Type B pancreatic cell (in vitro differentiated cells): ENCODE data around the gene SYN1. TPM values are rescaled to one million over a fixed set of nuclear protein-coding genes. Genes with fewer than 3 reads are reported as not detected.

Experiments
- DNase-seq: peaks from one replicate; pipeline ENCODE4 v3.0.0; 2021; ENCODE audit warnings: mixed read lengths; ENCODE audit not compliant: unreplicated experiment; ENCODE audit errors: extremely low spot score
- H3K27ac Mint-ChIP-seq: 2 replicates; pipeline ENCODE4 v1.8.0; 2021; ENCODE audit warnings: mild to moderate bottlenecking, mixed read lengths
- H3K27me3 Mint-ChIP-seq: 2 replicates; pipeline ENCODE4 v1.8.0; 2021; ENCODE audit warnings: mixed read lengths
- H3K36me3 Mint-ChIP-seq: 2 replicates; pipeline ENCODE4 v1.8.0; 2021; ENCODE audit warnings: mixed read lengths
- H3K4me1 Mint-ChIP-seq: one replicate; pipeline ENCODE4 v1.8.0; 2021; ENCODE audit warnings: mixed read lengths; ENCODE audit not compliant: unreplicated experiment
- H3K4me3 Mint-ChIP-seq: 2 replicates; pipeline ENCODE4 v1.8.0; 2021; ENCODE audit warnings: mild to moderate bottlenecking, mixed read lengths
- H3K9me3 Mint-ChIP-seq: 2 replicates; pipeline ENCODE4 v1.8.0; 2021; ENCODE audit warnings: mixed read lengths
- CTCF ChIP-seq: fragments of 200-600 bp; sonication (generic); conservative IDR thresholded peaks from 2 replicates; pipeline ENCODE4 v1.5.0; 2021; ENCODE audit warnings: antibody characterized with exemption, mild to moderate bottlenecking
- total RNA-seq: library from RNA; stranded (reverse); gene quantifications from 2 replicates; pipeline ENCODE4 v1.2.1, GENCODE V29; 2021; ENCODE audit warnings: low replicate concordance

Gene SYN1
- total RNA-seq, 1 donor from 2014 or later = 4.2 TPM

- no peak overlapping the region for H3K4me3 Mint-ChIP-seq
- TF ChIP-seq CTCF = no peak
- no peak for DNase-seq
- peaks cover 5% of the 10 kb centered on the region for H3K36me3 Mint-ChIP-seq
- H3K4me1 Mint-ChIP-seq = peaks cover 5% of the 10 kb centered on the region
- no peaks in the 10 kb centered on the region for H3K27me3 Mint-ChIP-seq
- H3K27ac Mint-ChIP-seq = no peak overlapping the region
- H3K9me3 Mint-ChIP-seq = no peaks in the 10 kb centered on the region
Measured at GRCh38 chrX:47584714-47585113, 34.9 kb downstream of the SYN1 start.

DNA sequence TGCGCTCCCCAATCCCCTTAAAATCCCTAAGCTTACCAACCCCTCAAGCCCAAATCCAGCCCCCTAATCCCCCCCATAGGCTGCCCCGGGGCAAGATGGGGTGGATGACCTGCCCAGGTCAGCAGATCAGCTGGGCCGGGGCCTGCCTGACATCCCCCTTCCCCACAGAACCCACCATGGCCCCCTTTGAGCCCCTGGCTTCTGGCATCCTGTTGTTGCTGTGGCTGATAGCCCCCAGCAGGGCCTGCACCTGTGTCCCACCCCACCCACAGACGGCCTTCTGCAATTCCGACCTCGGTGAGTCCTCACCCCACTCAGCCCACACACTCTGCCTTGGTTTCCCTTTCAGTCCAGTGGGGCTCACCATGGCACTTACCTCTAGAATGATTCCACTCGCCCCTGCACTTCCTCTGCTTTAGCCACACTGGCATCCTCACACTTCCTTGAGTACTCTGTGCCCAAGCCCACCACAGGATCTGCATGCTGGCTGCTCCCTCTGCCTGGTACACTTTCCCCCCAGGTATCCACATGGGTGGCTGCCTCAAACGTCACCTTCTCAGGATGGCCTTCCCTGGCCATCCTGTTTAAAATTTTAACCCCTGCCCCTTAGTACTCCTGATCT is 36.3 kb downstream of the SYN1 start:
- no peaks in the 10 kb centered on the region for H3K9me3 Mint-ChIP-seq
- H3K27me3 Mint-ChIP-seq = no peaks in the 10 kb centered on the region
- no peak for DNase-seq
- H3K4me3 Mint-ChIP-seq = peak overlapping the region; percentile 38
- peaks cover 5% of the 10 kb centered on the region for H3K4me1 Mint-ChIP-seq
- no peak for TF ChIP-seq CTCF
- no peak overlapping the region for H3K27ac Mint-ChIP-seq
- H3K36me3 Mint-ChIP-seq = peaks cover 5% of the 10 kb centered on the region

DNA sequence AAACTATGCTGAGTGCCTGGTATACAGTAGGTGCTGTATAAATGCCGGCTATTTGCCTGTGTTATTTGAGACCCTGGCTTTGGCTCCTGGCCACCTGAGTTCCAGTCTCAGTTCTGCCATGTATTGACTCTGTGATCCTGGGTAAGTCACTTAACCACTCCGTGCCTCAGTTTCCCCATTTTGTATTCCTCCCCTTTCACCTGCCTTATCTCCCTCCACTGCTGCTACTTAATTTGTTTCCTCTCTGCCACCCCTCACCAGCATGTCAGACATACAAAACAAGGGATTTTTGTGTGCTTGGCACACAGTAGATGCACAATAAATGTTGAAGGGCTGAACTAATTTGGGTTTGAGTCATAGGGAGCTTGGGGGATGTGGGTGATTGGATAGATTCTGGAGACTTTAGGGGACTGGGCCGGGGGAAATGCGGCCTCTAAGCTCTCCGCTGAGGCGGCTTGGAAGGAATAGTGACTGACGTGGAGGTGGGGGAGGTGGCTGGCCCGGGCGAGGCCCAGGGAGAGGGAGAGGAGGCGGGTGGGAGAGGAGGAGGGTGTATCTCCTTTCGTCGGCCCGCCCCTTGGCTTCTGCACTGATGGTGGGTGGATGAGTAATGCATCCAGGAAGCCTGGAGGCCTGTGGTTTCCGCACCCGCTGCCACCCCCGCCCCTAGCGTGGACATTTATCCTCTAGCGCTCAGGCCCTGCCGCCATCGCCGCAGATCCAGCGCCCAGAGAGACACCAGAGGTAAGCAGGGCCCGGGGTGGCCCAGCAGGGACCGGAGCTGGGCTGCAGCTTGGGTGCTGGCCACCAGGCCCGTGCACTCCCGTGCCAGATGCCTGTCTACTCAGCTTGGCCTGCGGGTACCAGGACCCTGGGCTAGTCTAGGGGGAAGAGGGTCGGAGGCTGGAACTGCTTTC is 37.7 kb downstream of the SYN1 start, which contains the start of gene TIMP1:
Gene TIMP1, plus strand, starts transcription at position 706 of the 917 bp plus-strand sequence. CDS start 980 bp downstream, outside the sequence.
- peaks cover 11% of the 10 kb centered on the region for H3K4me1 Mint-ChIP-seq
- H3K4me3 Mint-ChIP-seq = peak within 1 kb of the TSS; percentile 71
- TF ChIP-seq CTCF = no peak
- H3K9me3 Mint-ChIP-seq = no peaks in the 10 kb centered on the region
- H3K36me3 Mint-ChIP-seq = peaks cover 9% of the 10 kb centered on the region
- DNase-seq = peak; percentile 81
- H3K27me3 Mint-ChIP-seq = peaks cover 4% of the 10 kb centered on the region
- peak within 1 kb of the TSS; percentile 10 for H3K27ac Mint-ChIP-seq

DNA sequence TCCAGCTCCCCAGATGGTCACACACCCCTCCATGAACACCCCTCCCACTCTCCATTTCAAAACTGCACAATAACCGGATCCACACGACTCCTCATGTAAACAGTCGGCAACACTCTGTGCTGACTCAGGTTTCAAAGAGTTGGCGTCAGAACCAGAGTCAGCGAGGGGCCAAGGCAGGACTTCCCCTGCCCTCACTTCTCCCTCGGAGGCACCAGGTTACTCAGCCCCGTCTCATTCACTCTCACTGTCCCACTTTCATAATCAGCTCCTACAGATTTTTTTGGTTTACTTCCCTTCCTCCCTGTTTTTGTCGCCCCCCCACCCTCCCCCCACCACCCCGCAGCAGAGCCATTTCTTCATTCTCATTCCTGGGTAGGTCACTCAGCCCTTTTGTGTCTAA is 40.1 kb downstream of the SYN1 start:
- DNase-seq = no peak
- Mint-ChIP-seq H3K36me3 (peaks cover 9% of the 10 kb centered on the region), H3K27me3 (peaks cover 4% of the 10 kb centered on the region), H3K27ac (no peak overlapping the region), H3K4me1 (peaks cover 11% of the 10 kb centered on the region), H3K4me3 (no peak overlapping the region), H3K9me3 (no peaks in the 10 kb centered on the region)
- no peak for TF ChIP-seq CTCF

- H3K9me3 Mint-ChIP-seq = no peaks in the 10 kb centered on the region
Measured at GRCh38 chrX:47578692-47579091, 41.0 kb downstream of the SYN1 start.

More at GRCh38 chrX:47578692-47579091, 41.0 kb downstream of the SYN1 start:
- no peak overlapping the region for H3K27ac Mint-ChIP-seq
- no peak overlapping the region for H3K4me3 Mint-ChIP-seq
- no peak for TF ChIP-seq CTCF
- peaks cover 4% of the 10 kb centered on the region for H3K27me3 Mint-ChIP-seq
- H3K36me3 Mint-ChIP-seq = peaks cover 6% of the 10 kb centered on the region
- DNase-seq = no peak
- H3K4me1 Mint-ChIP-seq = peaks cover 11% of the 10 kb centered on the region
